Measurements from ENCODE around the gene INHBA.

DNA sequence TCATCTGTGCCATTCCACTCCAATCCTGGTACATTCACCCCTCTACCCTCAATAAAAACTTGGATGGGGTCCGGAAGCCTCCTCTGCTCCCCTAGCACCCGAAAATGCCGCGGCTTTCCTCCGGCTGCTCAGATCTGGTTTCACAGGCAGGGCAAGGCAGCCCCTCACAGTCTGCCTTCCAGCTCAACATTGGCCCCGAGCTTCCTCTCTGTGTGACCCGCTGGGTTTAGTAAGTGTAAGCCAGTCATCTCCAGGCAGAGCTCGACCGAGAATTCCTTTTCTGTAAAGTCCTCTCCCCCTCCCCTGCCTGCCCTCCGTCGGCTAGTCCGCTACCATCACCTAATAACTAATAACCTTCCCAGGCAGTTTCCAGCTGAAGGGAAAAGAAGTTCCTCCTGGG is 3.4 kb downstream of the INHBA start:
- TF ChIP-seq POLR2AphosphoS5 (IDR thresholded peaks at IDR 0.05; ENCODE audit: low read depth, low read length) (no peak), POLR2A (IDR thresholded peaks at IDR 0.05; ENCODE audit: low read depth, low read length) (no peak), TAF1 (IDR thresholded peaks at IDR 0.05; ENCODE audit: borderline replicate concordance, low read depth, low read length) (no peak)

Measured in GM12892 (cell line).